SU-DHL-6 (cell line): ENCODE measurements around the gene DMBX1.

ENCODE experiments used
- CTCF ChIP-seq: fragments of 200-600 bp; sonication (generic); IDR thresholded peaks from one replicate; pipeline ENCODE4 v1.5.1; 2017; ENCODE audit warnings: antibody characterized with exemption, mild to moderate bottlenecking, low read length, moderate library complexity; ENCODE audit not compliant: insufficient read depth, poor library complexity, severe bottlenecking
- EZH2phosphoT487 ChIP-seq: fragments of 200-600 bp; sonication (generic), shearing (Covaris generic); conservative IDR thresholded peaks from 2 replicates; pipeline ENCODE4 v1.6.1; 2018; ENCODE audit warnings: mild to moderate bottlenecking, antibody characterized with exemption, low read length, moderate library complexity, mixed read lengths

GRCh38 chr1:46526013-46526690, 36.5 kb downstream of the DMBX1 start:
- TF ChIP-seq CTCF (no peak), EZH2phosphoT487 (no peak)
